HK-2 (cell line): ENCODE data around the gene NAA38.
A peak's percentile ranks its signal among the peaks of the same experiment; 100 is the strongest.
"Not testable (repeated sequence)": the region's sequence is repeated elsewhere in the genome, so short reads cannot be mapped to it uniquely, and the experiment has no call there.

Experiments
- DNase-seq: peaks from one replicate; pipeline ENCODE4 v3.0.0-alpha.2; 2018; ENCODE audit not compliant: unreplicated experiment

NAA38 gene

DNA sequence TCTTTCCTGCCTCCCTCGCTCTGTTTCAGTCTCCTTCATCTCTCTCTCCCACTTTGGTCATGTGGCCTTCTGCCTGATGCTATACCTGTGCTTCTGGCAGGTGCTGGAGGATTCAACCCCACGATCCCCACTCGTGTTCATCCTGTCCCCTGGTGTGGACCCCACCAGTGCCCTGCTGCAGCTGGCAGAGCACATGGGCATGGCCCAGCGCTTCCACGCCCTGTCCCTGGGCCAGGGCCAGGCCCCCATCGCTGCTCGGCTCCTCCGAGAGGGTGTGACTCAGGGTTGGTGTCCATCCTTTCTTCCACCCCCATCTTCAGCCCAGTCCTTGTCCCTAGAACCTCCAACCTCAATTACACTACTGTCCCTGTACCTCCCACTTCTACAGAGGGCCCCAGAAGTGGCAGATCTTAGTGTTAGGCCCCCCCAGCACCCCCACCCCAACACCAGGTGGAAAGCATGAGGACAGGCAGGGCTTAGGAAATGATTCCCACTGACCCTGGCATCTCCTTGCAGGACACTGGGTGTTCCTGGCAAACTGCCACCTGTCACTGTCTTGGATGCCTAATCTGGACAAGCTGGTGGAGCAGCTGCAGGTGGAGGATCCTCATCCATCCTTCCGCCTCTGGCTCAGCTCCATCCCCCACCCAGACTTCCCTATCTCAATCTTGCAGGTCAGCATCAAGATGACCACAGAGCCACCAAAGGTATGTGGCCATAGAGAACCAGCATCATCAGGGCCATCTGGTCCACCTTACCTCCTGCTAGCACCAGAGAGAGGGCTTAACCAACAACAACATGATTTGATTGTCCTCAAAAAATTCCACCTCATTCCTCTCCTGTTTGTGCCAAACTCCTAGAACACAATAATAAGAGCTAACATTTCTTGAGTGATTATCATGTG, 33.1 kb downstream of the NAA38 start:
- DNase-seq = no peak

DNA sequence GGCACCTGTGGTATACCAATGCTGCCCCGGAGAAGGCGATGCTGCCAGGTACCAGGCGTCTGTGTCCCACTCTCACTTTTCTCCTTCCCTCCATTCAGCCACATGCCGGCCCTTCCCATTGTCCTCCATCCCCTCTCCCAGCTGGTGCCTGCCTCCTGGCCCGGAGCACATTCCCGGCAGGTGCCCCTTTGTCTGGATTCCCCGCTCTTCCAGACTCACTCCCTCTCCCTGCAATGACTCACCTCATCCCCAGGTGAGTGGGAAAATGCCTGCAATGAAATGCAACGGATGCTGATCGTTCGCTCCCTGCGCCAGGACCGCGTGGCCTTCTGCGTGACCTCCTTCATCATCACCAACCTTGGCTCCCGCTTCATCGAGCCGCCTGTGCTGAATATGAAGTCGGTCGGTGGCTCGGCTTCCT, 33.8 kb downstream of the NAA38 start:
- DNase-seq = no peak

DNA sequence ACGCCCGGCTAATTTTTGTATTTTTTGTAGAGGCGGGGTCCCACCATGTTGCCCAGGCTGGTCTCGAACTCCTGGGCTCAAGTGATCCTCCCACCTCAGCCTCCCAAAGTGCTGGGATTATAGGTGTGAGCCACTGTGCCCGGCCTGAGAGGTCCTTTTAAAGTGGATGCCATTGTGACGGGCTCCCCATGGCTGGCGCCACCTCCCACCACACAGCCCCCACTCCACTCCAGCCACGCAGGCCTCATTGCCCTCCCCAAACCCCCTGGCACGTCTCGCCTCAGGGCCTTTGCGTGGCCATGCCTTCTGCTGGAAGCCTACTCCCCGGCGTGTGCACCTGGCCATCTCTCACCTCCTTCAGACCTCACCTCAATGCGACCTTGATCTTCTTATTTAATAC, 35.2 kb downstream of the NAA38 start:
- DNase-seq = no peak

DNA sequence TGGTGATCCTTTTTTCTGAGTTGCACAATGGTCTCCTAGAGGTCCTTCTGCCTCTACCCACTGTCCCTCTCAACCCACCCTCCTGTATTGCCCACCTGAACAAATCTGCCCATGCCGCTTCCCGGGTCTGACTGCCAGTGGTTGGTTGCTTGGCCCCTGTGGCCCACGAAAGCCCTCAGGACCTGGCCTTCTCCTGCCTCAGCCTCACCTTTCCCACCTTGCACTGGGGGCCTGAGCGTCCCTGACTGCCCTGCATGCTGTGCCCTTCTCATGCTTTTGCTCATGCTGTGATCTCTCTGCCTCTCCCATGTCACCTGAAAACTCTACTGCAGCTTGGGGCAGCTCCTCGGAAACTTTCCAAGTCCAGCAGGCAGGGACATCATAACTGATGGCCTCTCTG, 37.1 kb downstream of the NAA38 start:
- no peak for DNase-seq

DNA sequence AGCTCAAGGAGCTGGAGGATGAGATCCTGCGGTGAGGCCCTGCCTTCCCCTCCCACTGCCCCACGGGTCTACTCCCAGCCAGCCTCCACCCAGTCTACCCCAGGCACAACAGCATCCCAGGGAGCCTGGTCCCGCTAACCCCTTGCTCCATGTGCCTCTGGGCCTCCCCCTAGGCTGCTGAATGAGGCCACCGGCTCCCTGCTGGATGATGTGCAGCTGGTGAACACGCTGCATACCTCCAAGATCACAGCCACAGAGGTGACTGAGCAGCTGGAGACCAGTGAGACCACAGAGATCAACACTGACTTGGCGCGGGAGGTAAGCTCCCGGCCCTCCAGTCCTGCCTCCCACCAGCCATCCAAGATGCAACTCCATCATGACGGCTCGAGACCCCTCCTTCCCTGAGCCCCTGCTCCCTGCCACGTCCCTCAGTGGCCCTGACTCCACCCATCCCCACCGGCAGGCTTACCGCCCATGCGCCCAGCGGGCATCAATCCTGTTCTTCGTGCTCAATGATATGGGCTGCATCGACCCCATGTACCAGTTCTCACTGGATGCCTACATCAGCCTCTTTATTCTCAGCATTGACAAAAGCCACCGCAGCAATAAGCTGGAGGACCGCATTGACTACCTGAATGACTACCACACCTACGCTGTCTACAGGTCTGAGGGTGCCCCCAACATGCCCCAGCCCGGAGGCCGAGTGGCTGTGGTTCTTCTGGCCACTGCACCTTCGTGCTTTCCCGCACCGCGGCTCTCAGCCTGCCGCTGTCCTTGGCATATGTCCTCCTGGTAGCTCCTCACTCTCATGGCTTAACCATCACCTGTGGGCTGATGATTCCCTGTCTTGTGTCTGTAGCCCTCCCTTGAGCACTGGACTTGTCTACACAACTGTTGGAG, 38.4 kb downstream of the NAA38 start:
- no peak for DNase-seq

DNA sequence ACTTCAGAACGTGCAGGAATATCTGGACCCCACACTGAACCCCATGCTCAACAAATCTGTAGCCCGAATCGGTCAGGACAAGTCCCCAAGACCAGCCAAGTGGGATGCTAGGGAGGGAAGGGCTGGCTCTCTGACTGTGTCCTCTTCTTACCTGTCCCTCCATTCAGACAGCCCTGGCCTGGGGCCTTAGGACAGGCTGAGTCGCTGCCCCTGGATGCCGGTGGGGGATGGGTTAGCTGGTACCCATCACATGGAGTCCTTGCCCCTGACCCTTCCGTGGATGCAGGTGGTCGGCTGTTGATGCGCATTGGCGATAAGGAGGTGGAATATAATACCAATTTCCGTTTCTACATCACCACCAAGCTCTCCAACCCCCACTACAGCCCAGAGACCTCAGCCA, 39.3 kb downstream of the NAA38 start:
- no peak for DNase-seq

DNA sequence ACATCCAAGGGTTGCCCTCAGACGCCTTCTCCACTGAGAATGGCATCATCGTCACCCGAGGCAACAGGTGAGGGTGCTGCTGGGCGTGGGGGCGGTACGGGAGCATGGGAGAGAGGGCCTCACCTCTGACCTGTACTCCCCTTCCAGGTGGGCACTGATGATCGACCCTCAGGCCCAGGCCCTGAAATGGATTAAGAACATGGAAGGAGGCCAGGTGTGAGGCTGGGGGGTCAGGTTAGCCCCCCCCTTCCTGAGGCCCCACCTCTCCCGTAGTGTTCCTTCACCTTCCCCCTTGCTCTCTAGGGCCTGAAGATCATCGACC, 39.8 kb downstream of the NAA38 start:
- DNase-seq = no peak

DNA sequence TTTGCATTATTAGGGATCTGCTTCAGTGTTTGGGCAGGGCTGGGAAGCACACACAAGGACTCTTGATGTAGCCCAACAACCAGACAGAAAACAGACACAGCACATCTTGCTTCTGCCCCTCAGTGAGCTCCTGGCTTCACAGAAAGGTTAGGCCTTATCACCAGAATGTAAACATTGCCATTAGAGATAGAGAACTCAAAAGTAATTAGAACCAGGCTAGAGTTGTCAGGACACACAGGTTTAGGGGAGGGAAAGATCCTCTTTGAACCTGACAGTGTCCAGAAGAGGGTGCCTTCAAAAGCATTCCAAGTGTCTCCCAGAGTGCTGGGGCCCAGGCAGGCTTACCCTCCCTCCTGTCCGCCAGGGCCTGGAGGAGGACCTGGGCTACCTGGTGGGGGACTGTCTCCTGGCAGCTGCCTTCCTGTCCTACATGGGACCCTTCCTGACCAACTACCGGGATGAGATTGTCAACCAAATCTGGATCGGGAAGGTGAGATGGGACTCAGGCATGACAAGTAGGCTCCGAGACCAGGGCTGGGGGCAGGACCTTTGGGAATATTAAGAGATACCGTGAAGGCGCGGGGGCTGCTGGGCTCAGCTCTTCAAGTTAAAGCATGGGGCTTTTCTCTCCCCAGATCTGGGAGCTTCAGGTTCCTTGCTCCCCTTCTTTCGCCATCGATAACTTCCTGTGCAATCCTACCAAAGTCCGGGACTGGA, 40.3 kb downstream of the NAA38 start:
- no peak for DNase-seq

DNA sequence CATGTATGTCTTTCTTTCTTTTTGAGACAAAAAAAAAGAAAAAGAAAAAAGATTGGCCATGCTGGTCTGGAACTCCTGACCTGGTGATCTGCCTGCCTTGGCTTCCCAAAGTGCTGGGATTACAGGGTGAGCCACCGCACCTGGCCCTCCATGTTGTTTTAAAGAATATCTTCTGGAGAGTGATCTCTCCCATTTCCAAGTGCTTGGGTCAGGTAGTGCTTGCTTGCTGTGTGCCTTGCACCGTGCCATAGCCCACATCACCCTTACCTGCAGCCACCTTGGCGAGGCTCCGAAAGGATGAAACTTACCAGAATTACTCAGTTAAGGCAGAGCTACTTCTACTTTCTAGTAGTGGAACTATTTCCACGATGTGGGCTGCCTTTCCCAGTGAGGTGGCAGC, 42.4 kb downstream of the NAA38 start:
- no peak for DNase-seq

DNA sequence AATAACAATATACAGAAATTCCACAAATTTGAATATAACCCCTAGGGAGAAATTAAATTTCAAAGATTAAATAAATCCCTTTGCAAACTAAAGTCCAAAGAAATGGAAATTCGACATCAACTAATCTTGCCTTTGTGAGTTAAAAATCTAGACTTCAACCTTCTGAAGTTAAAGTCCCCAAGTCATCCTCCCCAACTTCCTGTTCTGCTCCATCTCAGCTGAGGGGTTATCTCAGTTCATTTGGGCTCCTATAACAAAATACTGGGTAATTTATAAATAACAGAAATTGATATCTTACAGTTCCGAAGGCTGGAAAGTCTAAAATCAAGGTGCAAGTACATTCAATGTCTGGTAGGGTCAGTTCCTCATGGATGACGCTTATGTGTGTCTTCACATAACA, 46.1 kb downstream of the NAA38 start:
- DNase-seq = no peak

DNA sequence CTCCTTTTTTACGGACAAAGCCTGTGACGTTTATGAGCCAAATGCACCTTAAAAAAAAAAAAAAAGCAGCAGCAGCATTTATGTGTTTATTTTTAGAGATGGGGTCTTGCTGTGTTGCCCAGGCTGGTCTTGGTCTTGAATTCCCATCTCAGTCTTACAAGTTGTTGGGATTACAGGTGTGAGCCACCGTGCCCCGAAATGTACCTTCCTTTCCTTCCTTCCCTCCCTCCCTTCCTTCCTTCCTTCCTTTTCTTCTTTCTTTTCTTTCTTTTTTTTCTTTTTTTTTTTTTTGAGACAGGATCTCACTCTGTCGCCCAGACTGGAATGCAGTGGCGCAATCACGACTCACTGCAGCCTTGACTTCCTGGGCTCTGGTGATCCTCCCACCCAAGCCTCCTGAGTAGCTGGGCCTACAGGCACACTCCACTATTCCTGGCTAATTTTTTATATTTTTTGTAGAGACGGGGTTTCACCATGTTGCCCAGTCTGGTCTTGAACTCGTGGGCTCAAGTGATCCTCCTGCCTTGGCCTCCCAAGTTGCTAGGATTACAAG, 47.5 kb downstream of the NAA38 start:
- DNase-seq = not testable (repeated sequence)

DNA sequence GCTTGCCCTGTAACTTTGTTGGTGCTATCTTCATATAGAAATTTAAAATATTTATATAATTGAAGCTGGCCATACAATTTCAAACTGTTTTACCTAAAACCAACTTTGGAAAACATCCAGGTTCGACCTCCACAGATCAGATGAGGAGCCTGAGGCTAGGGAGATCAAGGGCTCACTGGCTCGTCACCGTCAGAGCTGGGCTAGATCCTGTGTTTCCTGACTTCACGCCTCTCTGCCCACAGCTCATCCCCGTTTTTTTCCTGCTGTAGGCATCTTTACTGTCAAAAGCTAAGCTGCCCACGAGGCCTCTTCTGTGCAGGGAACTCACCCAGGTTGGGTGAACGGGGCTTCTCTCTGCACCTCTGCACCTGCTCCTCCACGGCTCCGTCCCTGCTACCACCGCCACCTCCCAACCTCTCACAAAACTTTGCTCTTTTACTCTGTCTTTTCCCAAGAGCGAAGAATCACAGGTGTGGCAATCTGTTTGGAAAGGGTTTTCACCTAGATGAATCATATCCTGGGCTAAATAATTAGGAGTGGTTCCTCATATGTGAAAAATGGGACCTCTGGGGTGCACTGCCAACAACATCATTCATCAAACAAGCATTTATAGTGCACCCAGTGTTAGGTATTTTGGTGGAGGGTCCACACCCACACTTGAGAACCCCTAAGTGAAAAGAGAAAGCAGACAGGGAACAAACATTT, 48.1 kb downstream of the NAA38 start:
- peak; percentile 10 for DNase-seq

DNA sequence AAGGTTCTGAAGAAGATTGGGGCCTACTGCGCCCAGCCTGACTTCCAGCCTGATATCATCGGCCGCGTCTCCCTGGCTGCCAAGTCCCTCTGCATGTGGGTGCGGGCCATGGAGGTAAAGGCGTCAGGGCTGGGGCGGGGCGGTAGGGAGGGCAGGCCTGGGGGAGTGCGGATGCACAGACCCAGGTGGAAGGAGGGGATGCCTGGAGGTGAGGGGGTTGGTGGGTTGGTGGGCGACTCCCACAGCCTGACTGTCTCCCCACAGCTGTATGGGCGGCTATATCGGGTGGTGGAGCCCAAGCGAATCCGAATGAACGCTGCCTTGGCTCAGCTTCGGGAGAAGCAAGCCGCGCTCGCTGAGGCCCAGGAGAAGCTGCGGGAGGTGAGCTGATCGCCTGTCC, 50.2 kb downstream of the NAA38 start:
- no peak for DNase-seq
